ENCODE results near the gene DNAJC16. TPM values are rescaled to one million over a fixed set of nuclear protein-coding genes. Genes with fewer than 3 reads are reported as not detected.

Gene DNAJC16
- total RNA-seq, 1 experiment from 2014 or later: 20.7 TPM

- no peak overlapping the region for H4K8ac ChIP-seq (replicated peaks; ENCODE audit: insufficient read length, low read depth, low read length)
- no peak overlapping the region for H3K14ac ChIP-seq (ENCODE audit: insufficient read depth, low read length)
- no peak overlapping the region for H4K5ac ChIP-seq (ENCODE audit: insufficient read length, low read depth, low read length)
- TF ChIP-seq CTCF (conservative IDR thresholded peaks at IDR 0.05): no peak
- Mint-ChIP-seq H3K36me3 (ENCODE audit: insufficient read depth in 1 of 3, low read depth in 3 of 3) (peaks cover 6 to 40% (median 30%) of the 10 kb centered on the region in 3 experiments; a peak in 6 of 7 replicates), H3K4me1 (no peaks in the 10 kb centered on the region), H3K27ac (no peak overlapping the region), H3K4me3 (no peak overlapping the region), H3K9me3 (no peaks in the 10 kb centered on the region), H3K27me3 (ENCODE audit: low read depth) (no peaks in the 10 kb centered on the region)
- H2AK5ac ChIP-seq (ENCODE audit: insufficient read length, low read length): no peak overlapping the region
- no peak overlapping the region for H2AFZ ChIP-seq (ENCODE audit: low read length)
- H3K9me3 ChIP-seq (ENCODE audit: control insufficient read depth, low read depth, low read length): no peaks in the 10 kb centered on the region
- no peaks in the 10 kb centered on the region for H3K79me2 ChIP-seq (ENCODE audit: insufficient read depth, low read length)
- no peak overlapping the region for H2BK120ac ChIP-seq (ENCODE audit: low read depth, low read length, poor library complexity, severe bottlenecking)
- H4K20me1 ChIP-seq (ENCODE audit: control insufficient read depth, insufficient read depth, insufficient read length): no peaks in the 10 kb centered on the region
- H3K23ac ChIP-seq (ENCODE audit: insufficient read length, low read depth, low read length): no peak overlapping the region
- H2BK12ac ChIP-seq (ENCODE audit: insufficient read length, low read depth, low read length): no peak overlapping the region
- H3T11ph ChIP-seq (ENCODE audit: low read length): no peak overlapping the region
- H3K9ac ChIP-seq (ENCODE audit: extremely low read depth, insufficient read length, low read length): no peak overlapping the region
- H3K27me3 ChIP-seq (ENCODE audit: insufficient read depth, low read length): no peaks in the 10 kb centered on the region
- no peaks in the 10 kb centered on the region for H3K4me1 ChIP-seq (ENCODE audit: insufficient read depth, low read length)
- no peak overlapping the region for H3K27ac ChIP-seq (ENCODE audit: insufficient read length, low read depth, low read length)
- no peak overlapping the region for H3K56ac ChIP-seq (ENCODE audit: insufficient read length, low read depth, low read length)
- H2BK20ac ChIP-seq (ENCODE audit: low read depth, low read length, poor library complexity, severe bottlenecking): no peak overlapping the region
- no peak overlapping the region for H3K18ac ChIP-seq (ENCODE audit: insufficient read length, low read depth, low read length)
- no peaks in the 10 kb centered on the region for H3K23me2 ChIP-seq (ENCODE audit: insufficient read length, low read depth, low read length, poor library complexity, severe bottlenecking)
- no peak overlapping the region for H2BK15ac ChIP-seq (ENCODE audit: low read depth, low read length)
- H3K4me2 ChIP-seq (ENCODE audit: insufficient read depth, insufficient read length, low read length): no peak overlapping the region
- no peaks in the 10 kb centered on the region for H3K79me1 ChIP-seq (ENCODE audit: insufficient read depth, low read depth, low read length, poor library complexity, severe bottlenecking)
- H3K4ac ChIP-seq (ENCODE audit: low read depth, low read length): no peak overlapping the region
- no peak for DNase-seq
- H4K91ac ChIP-seq (ENCODE audit: insufficient read length, low read depth, low read length): no peak overlapping the region
- no CpG with 5 or more reads among the region's 12 CpGs for WGBS (ENCODE audit: extremely low coverage, insufficient read length, low lambda C conversion rate)
- no peak overlapping the region for H2BK5ac ChIP-seq (ENCODE audit: insufficient read length, low read length)
Observed at GRCh38 chr1:15559189-15559810, 32.7 kb downstream of the DNAJC16 start.

Data from H9 (cell line).